Duodenal mucosa (tissue), 2 donors: ENCODE results near the gene PHTF2.

ENCODE experiments used
- H3K27ac ChIP-seq: one replicate; pipeline ENCODE4 v1.7.0; 2013; ENCODE audit warnings: low read depth, low read length
- H3K27me3 ChIP-seq, 2 donors: one replicate each; pipeline ENCODE4 v1.7.0; 2013; ENCODE audit warnings: low read length in 2 of 2, control low read depth in 1 of 2; ENCODE audit not compliant: insufficient read depth in 2 of 2, control insufficient read depth in 1 of 2
- H3K36me3 ChIP-seq, 2 donors: one replicate each; pipeline ENCODE4 v1.7.0; 2013; ENCODE audit warnings: low read length in 2 of 2, control low read depth in 1 of 2; ENCODE audit not compliant: insufficient read depth in 2 of 2, control insufficient read depth in 1 of 2
- H3K4me1 ChIP-seq, 2 donors: one replicate each; pipeline ENCODE4 v1.7.0; 2013; ENCODE audit warnings: low read length in 2 of 2, control low read depth in 1 of 2; ENCODE audit not compliant: insufficient read depth in 2 of 2, control insufficient read depth in 1 of 2
- H3K4me3 ChIP-seq, 2 donors: one replicate each; pipeline ENCODE4 v1.7.0; 2013; ENCODE audit warnings: low read length in 2 of 2, low read depth in 1 of 2
- H3K9ac ChIP-seq, 2 donors: one replicate each; pipeline ENCODE4 v1.7.0; 2013; ENCODE audit warnings: low read length in 2 of 2, low read depth in 1 of 2
- H3K9me3 ChIP-seq, 2 donors: one replicate each; pipeline ENCODE4 v1.7.0; 2013; ENCODE audit warnings: low read length in 2 of 2, control low read depth in 1 of 2; ENCODE audit not compliant: control insufficient read depth in 1 of 2

Gene PHTF2

DNA sequence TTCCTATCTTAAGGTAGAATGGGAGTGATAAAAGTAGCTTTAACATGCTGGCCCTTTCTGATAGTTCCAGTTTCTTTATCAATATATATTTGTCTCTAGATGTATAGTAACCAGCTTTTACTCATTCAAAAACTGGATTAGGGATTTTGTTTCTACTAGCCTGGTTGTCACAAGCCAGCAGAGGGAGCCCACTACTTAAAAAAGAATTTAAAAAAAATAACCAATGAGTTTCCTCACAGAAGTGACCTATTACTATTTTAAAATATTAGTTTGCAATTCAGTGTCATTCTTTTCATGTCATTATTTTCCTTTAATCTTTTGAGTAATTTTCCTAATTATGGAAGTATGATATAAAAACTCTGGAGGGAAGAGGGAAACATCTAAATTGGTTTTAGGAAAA lies 142.1 kb downstream of the PHTF2 start:
- no peak overlapping the region for H3K27ac ChIP-seq
- H3K9ac ChIP-seq = no peak overlapping the region
- peaks cover 0 to 5% of the 10 kb centered on the region in 2 donors for H3K36me3 ChIP-seq
- no peak overlapping the region for H3K4me3 ChIP-seq
- H3K27me3 ChIP-seq = no peaks in the 10 kb centered on the region
- no peaks in the 10 kb centered on the region for H3K9me3 ChIP-seq
- no peaks in the 10 kb centered on the region for H3K4me1 ChIP-seq

DNA sequence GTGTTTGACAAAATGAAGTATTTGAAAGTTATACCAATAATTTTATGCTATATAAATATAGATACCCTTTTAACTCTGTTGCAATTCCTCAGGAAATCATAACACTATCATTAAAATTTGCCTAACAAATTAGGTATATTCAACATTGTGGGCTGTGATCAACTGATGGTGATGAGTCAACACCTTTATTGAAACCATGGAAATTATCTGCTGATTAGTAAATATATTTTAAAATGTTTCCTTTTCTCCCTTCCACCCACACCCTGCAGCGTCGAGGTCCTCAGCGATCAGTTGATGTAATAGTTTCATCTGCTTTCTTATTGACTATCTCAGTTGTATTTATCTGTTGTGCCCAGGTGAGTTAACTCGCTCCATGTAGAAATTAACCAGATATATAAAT lies 143.9 kb downstream of the PHTF2 start:
- Histone ChIP-seq H3K4me3 (no peak overlapping the region), H3K27me3 (no peaks in the 10 kb centered on the region), H3K36me3 (peaks cover 0 to 5% of the 10 kb centered on the region in 2 donors)

GRCh38 chr7:77944183-77945182 lies 145.9 kb downstream of the PHTF2 start:
- H3K36me3 ChIP-seq = peaks cover 0 to 5% of the 10 kb centered on the region in 2 donors
- no peak overlapping the region for H3K4me3 ChIP-seq
- H3K9ac ChIP-seq = no peak overlapping the region
- H3K9me3 ChIP-seq = no peaks in the 10 kb centered on the region
- no peaks in the 10 kb centered on the region for H3K27me3 ChIP-seq
- no peak overlapping the region for H3K27ac ChIP-seq
- H3K4me1 ChIP-seq = no peaks in the 10 kb centered on the region

More for the DNA sequence above, 143.9 kb downstream of the PHTF2 start:
- Histone ChIP-seq H3K9me3 (no peaks in the 10 kb centered on the region), H3K27ac (no peak overlapping the region), H3K4me1 (no peaks in the 10 kb centered on the region), H3K9ac (no peak overlapping the region)

- Histone ChIP-seq H3K9me3 (no peaks in the 10 kb centered on the region), H3K27ac (no peak overlapping the region), H3K27me3 (no peaks in the 10 kb centered on the region), H3K9ac (no peak overlapping the region), H3K4me3 (no peak overlapping the region), H3K36me3 (no peaks in the 10 kb centered on the region), H3K4me1 (peaks cover under 1 to 10% of the 10 kb centered on the region in 2 donors)
These were observed 152.0 kb downstream of the PHTF2 start for GRCh38 chr7:77950548-77950947.

DNA sequence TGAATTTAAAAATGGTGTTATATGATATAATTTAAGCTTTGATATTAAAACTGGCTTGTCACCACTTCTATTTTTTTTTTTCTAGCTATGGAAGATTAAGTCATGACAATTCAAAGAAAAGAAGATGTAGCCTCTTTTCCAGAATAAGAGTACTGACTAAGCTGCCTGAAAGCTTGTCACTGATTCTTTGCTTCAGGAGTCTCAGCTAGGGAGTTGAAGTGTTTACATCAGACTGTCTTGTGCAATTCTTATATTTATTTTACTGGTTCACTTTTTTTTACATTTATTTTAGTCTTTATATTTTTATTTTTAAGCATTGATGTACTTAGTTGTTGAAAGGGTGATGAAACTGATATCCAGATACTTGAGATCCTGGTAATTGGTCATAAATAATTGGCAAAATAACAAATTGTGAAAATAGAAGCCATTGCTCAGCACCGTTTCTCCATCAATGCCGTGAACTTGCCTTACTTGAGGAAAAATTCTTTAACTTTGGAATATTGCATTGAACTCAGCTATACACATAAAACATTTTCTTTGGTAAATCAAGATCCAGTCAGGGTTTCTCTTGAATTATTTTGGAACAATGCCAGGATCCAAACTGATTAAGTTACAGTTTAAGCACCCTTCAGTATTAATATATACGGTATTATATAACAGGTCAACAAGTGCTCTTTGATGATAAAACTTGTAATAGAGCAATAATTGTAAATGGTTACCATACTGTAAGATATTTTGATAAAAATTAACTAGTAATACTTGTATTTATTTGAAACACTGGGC lies 156.4 kb downstream of the PHTF2 start:
- no peaks in the 10 kb centered on the region for H3K27me3 ChIP-seq
- no peak overlapping the region for H3K4me3 ChIP-seq
- no peaks in the 10 kb centered on the region for H3K9me3 ChIP-seq
- peaks cover 16 to 38% of the 10 kb centered on the region in 2 donors for H3K4me1 ChIP-seq
- H3K36me3 ChIP-seq = no peaks in the 10 kb centered on the region
- H3K9ac ChIP-seq = no peak overlapping the region
- H3K27ac ChIP-seq = no peak overlapping the region

- Histone ChIP-seq H3K9ac (no peak overlapping the region), H3K4me3 (no peak overlapping the region), H3K4me1 (peaks cover 28 to 38% of the 10 kb centered on the region in 2 donors), H3K36me3 (no peaks in the 10 kb centered on the region), H3K27me3 (no peaks in the 10 kb centered on the region), H3K27ac (no peak overlapping the region), H3K9me3 (no peaks in the 10 kb centered on the region)
These were observed 159.9 kb downstream of the PHTF2 start for GRCh38 chr7:77958436-77958835.

- Histone ChIP-seq H3K27me3 (no peaks in the 10 kb centered on the region), H3K27ac (no peak overlapping the region), H3K36me3 (no peaks in the 10 kb centered on the region), H3K4me3 (no peak overlapping the region), H3K9me3 (no peaks in the 10 kb centered on the region), H3K4me1 (peaks cover 28 to 38% of the 10 kb centered on the region in 2 donors), H3K9ac (no peak overlapping the region)
These were observed 160.5 kb downstream of the PHTF2 start for GRCh38 chr7:77959080-77959479.

DNA sequence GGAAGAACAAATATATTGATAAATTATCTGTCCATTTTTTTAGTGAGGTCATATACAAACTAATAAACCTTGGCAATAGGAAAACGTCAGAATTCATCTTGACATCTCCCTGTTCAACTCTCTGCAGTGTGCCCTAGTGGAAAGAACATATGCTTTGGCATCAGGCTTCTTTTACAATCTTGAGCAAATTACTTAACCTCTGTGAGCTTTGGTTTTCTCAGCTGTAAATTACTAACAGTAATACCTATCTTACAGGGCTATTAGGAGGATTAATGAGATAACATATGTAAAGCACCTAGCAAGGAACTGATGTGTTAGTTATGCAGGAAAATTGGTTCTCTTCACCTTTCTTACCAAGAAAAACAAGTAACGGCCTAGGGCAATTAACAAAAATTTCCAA lies 161.8 kb downstream of the PHTF2 start:
- H3K4me3 ChIP-seq = no peak overlapping the region
- H3K4me1 ChIP-seq = peaks cover 28 to 38% of the 10 kb centered on the region in 2 donors
- no peaks in the 10 kb centered on the region for H3K9me3 ChIP-seq
- no peaks in the 10 kb centered on the region for H3K36me3 ChIP-seq
- no peak overlapping the region for H3K9ac ChIP-seq
- no peak overlapping the region for H3K27ac ChIP-seq
- no peaks in the 10 kb centered on the region for H3K27me3 ChIP-seq

GRCh38 chr7:77967429-77967828 lies 168.9 kb downstream of the PHTF2 start:
- Histone ChIP-seq H3K9me3 (no peaks in the 10 kb centered on the region), H3K4me1 (no peaks in the 10 kb centered on the region), H3K9ac (no peak overlapping the region), H3K27me3 (no peaks in the 10 kb centered on the region), H3K4me3 (no peak overlapping the region), H3K27ac (no peak overlapping the region), H3K36me3 (no peaks in the 10 kb centered on the region)

GRCh38 chr7:77971726-77972125 lies 173.2 kb downstream of the PHTF2 start:
- Histone ChIP-seq H3K4me3 (no peak overlapping the region), H3K36me3 (no peaks in the 10 kb centered on the region), H3K9ac (no peak overlapping the region), H3K27me3 (no peaks in the 10 kb centered on the region), H3K27ac (no peak overlapping the region), H3K4me1 (no peaks in the 10 kb centered on the region), H3K9me3 (no peaks in the 10 kb centered on the region)
